IPS-20b (cell line): Measurements from ENCODE around the gene GSC2.
A peak's percentile ranks its signal among the peaks of the same experiment; 100 is the strongest.
"Not testable (repeated sequence)": the region's sequence is repeated elsewhere in the genome, so short reads cannot be mapped to it uniquely, and the experiment has no call there.

Experiments used
- H3K27ac ChIP-seq: one replicate; pipeline ENCODE4 v1.5.1; 2013; ENCODE audit warnings: low read length
- H3K27me3 ChIP-seq: 2 replicates; pipeline ENCODE4 v1.6.1; 2013; ENCODE audit warnings: mild to moderate bottlenecking, low read length, inconsistent platforms; ENCODE audit not compliant: insufficient read depth
- H3K36me3 ChIP-seq: 2 replicates; pipeline ENCODE4 v1.6.1; 2013; ENCODE audit warnings: low read depth, mild to moderate bottlenecking, inconsistent platforms, low read length, moderate library complexity; ENCODE audit not compliant: insufficient read depth
- H3K4me1 ChIP-seq: 2 replicates; pipeline ENCODE4 v1.6.1; 2013; ENCODE audit warnings: mild to moderate bottlenecking, control low read depth, inconsistent platforms, low read length, moderate library complexity; ENCODE audit not compliant: insufficient read depth
- H3K4me3 ChIP-seq: 2 replicates; pipeline ENCODE4 v1.5.1; 2013; ENCODE audit warnings: mild to moderate bottlenecking, low read length, inconsistent platforms
- H3K9ac ChIP-seq: 2 replicates; pipeline ENCODE4 v1.6.1; 2013; ENCODE audit warnings: low read depth, mild to moderate bottlenecking, inconsistent platforms, low read length, moderate library complexity
- H3K9me3 ChIP-seq: 2 replicates; pipeline ENCODE4 v1.6.1; 2013; ENCODE audit warnings: mild to moderate bottlenecking, low read depth, low read length, inconsistent platforms; ENCODE audit not compliant: insufficient read depth

The GSC2 gene

DNA sequence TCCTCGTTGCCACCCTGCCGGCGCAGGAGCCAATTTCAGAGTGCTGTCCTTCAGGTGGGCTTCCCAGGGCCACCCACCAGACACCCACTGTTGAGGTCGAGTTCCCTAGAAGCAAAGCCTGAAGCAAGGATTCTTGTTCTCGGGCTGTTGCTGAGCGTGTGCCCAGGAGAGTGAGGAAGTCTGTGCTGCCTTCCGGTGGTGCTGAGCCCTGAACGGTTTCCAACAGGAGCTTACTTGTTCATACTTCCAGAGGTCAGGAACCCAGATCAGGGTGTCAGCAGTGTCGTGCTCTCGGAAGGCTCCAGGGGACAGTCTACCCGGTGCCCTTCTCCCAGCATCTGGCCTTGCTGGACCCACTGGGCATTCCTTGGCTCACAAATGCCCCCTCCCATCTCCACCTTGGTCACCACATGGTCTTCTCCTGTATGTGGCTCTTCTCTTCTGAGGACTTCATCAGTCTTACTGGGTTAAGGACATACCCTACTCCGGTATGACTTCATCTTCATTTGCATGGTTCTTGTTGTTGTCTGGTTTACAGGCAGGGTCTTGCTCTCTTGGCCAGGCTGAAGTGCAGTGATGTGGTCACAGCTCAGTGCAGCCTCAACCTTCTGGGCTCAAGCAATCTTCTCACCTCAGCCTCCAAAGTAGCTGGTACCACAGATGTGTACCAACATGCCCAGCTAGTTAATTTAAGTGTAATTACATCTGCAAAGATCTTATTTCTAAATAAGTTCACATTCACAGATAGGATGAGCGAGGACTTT lies 17.2 kb upstream of the GSC2 start:
- Histone ChIP-seq H3K27ac (no peak overlapping the region), H3K4me3 (no peak overlapping the region), H3K36me3 (no peaks in the 10 kb centered on the region), H3K9ac (no peak overlapping the region), H3K9me3 (no peaks in the 10 kb centered on the region), H3K4me1 (0 out of 2 replicates have a peak, but pooled peaks cover 2% of the 10 kb centered on the region), H3K27me3 (peaks cover 60% of the 10 kb centered on the region)

DNA sequence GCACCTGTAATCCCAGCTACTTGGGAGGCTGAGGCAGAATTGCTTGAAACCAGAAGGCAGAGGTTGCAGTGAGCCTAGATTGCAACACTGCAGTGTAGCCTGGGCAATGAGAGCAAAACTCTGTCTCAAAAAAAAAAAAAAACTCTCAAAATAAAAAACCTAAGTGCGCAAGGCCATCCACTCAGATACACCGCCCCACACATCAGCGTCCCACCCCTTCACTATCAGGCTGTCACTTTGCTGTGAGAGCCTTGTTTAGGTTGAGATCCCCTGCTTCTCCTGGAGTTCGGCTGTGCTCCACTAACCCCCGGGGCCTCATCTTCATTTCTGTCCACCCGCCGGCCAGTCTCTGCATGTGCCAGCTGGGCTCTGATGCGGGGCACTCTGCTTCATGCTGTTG lies 16.3 kb upstream of the GSC2 start:
- H3K4me3 ChIP-seq = no peak overlapping the region
- H3K27ac ChIP-seq = no peak overlapping the region
- H3K9me3 ChIP-seq = no peaks in the 10 kb centered on the region

DNA sequence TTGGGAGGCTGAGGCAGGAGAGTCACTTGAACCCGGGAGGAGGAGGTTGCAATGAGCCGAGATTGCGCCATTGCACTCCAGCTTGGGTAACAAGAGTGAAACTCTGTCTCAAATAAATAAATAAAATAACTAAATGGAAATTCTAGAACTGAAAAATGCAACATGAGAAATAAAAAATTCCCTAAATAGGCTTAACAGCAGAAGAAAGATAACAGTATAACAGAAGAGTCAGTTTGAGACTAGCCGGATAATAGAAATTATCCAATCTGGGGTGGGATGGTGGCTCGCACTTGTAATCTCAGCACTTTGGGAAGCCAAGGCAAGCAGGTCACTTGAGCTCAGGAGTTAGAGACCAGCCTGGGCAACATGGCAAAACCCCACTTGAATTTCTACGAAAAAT lies 14.3 kb upstream of the GSC2 start:
- Histone ChIP-seq H3K4me3 (no peak overlapping the region), H3K9ac (no peak overlapping the region), H3K4me1 (no peaks in the 10 kb centered on the region), H3K27me3 (peaks cover 58% of the 10 kb centered on the region), H3K27ac (no peak overlapping the region), H3K36me3 (no peaks in the 10 kb centered on the region), H3K9me3 (no peaks in the 10 kb centered on the region)

More for the DNA sequence above, 16.3 kb upstream of the GSC2 start:
- no peak overlapping the region for H3K9ac ChIP-seq
- H3K4me1 ChIP-seq = 0 out of 2 replicates have a peak, but pooled peaks cover 2% of the 10 kb centered on the region
- H3K36me3 ChIP-seq = no peaks in the 10 kb centered on the region
- H3K27me3 ChIP-seq = peaks cover 67% of the 10 kb centered on the region

DNA sequence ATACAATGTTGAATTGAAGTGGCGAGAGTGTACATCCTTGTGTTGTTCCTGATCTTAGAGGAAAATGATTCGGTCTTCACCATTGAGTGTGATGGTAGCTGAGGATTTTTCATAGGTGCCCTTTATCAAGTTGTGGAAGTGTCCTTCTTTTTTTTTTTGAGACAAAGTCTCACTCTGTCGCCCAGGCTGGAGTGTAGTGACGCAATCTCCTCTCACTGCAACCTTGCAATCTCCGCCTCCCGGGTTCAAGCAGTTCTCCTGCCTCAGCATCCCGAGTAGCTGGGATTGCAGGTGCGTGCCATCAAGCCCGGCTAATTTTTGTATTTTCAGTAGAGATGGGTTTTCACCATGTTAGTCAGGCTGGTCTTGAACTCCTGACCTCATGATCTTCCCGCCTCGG lies 8.6 kb upstream of the GSC2 start:
- peaks cover 39% of the 10 kb centered on the region for H3K27me3 ChIP-seq
- H3K27ac ChIP-seq = not testable (repeated sequence)

DNA sequence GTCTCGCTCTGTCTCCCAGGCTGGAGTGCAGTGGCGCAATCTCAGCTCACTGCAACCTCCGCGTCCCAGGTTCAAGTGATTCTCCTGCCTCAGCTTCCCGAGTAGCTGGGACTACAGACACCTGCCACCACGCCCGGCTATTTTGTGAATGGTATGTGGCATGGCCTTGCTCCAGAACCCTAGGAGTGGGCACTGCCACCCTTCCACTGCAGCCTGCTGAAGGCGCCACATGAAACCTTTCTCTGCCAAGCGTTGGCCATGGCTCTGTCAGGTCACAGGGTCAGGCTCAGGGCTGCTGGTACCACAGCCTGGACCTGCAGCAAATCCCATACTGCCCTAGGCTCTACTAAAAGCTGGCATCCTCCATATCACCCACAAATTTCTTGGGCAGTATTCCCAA lies 6.0 kb upstream of the GSC2 start:
- H3K4me3 ChIP-seq, H3K9me3 ChIP-seq, H3K36me3 ChIP-seq, H3K27ac ChIP-seq, H3K9ac ChIP-seq, H3K4me1 ChIP-seq: not testable (repeated sequence)
- H3K27me3 ChIP-seq = peaks cover 52% of the 10 kb centered on the region

More for the DNA sequence above, 8.6 kb upstream of the GSC2 start:
- H3K4me1 ChIP-seq, H3K9me3 ChIP-seq, H3K9ac ChIP-seq, H3K4me3 ChIP-seq, H3K36me3 ChIP-seq: not testable (repeated sequence)

DNA sequence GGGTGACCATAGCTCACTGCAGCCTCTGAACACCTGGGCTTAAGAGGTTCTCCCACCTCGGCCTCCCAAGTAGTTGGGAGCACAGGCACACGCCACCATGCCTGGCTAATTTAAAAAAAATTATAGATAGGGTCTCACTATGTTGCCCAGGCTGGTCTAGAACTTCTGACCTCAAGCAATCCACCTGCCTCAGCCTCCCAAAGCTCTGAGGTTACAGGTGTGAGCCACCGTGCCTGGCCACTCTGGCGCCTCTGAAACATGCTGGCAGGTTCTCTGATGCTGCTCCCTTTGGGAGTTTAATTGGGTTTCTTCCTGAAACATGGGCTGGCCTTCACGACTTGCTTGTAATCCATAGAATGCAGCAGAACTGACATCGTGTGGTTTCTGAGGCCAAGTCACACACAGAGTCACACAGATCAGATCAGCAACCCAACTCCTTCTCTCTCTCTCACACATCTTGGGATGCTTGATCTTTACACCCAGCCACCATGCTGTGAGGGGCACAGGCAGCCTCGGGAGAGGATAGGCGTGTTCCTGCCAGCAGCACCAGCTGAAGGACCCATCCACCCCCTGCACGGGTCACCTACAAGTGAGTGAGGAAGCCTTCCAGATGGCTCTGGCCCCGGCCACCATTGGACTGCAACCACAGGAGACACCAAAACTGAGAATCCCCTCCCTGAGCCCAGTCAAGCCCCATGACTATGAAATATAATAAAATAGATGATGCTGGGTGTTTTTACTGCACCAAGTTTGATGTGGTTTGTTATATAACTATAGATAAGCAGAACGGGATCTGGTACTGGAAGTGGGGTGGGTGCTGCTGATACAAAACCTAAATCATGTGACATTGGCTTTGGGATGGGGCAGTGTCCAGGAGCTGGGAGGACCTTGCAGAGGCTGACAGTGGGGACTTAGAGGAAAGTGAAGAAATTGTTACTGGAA lies 3.1 kb upstream of the GSC2 start:
- Histone ChIP-seq H3K4me1 (no peaks in the 10 kb centered on the region), H3K27me3 (peaks cover 74% of the 10 kb centered on the region), H3K9ac (no peak overlapping the region), H3K27ac (no peak overlapping the region), H3K9me3 (no peaks in the 10 kb centered on the region; the same call in 1 of the 2 replicates), H3K4me3 (no peak overlapping the region), H3K36me3 (no peaks in the 10 kb centered on the region)

DNA sequence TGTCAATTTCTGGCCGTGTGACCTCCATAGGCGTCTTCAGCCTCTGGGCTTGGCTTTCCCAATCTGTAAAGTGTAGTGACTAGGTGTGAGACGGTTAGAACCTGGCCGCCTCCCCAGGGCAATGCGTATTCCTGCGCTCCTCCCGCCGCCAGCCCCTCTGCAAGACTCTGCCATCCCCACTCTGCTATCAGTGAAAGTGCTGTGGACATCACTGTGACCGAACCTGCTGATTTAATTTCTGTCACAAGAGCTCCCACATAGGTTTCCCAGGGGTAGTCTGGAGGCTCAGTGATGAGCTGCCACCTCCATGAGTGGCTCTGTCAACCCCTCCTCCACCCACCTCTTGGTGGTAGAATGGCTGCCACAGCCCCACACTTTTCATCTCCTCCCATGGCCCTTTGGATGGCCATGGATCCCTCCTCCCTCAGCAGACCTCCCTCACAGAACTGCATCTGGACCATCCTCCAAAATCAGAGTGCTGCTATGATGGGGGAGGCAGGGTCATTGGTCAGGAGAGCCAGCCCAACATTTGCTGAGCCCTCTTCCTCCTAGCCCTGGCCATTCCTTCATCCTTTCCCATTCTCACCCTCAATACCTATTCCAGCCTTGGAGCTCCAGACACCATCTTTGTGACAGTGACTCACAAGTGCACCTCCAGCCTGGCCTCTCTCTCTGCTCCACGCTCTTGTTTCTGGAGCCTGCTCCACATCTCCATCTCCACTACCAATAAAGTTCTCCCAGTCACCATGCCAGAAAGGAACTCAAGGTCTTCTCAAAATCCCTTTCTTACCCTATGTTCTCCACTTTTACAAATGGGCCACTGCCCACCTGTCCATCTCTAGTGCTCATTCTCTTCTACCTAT lies 1.5 kb upstream of the GSC2 start:
- no peak overlapping the region for H3K9ac ChIP-seq
- no peaks in the 10 kb centered on the region for H3K4me1 ChIP-seq
- peaks cover 90% of the 10 kb centered on the region for H3K27me3 ChIP-seq
- no peaks in the 10 kb centered on the region; the same call in 1 of the 2 replicates for H3K9me3 ChIP-seq
- H3K4me3 ChIP-seq = no peak overlapping the region
- no peaks in the 10 kb centered on the region for H3K36me3 ChIP-seq
- H3K27ac ChIP-seq = no peak overlapping the region

DNA sequence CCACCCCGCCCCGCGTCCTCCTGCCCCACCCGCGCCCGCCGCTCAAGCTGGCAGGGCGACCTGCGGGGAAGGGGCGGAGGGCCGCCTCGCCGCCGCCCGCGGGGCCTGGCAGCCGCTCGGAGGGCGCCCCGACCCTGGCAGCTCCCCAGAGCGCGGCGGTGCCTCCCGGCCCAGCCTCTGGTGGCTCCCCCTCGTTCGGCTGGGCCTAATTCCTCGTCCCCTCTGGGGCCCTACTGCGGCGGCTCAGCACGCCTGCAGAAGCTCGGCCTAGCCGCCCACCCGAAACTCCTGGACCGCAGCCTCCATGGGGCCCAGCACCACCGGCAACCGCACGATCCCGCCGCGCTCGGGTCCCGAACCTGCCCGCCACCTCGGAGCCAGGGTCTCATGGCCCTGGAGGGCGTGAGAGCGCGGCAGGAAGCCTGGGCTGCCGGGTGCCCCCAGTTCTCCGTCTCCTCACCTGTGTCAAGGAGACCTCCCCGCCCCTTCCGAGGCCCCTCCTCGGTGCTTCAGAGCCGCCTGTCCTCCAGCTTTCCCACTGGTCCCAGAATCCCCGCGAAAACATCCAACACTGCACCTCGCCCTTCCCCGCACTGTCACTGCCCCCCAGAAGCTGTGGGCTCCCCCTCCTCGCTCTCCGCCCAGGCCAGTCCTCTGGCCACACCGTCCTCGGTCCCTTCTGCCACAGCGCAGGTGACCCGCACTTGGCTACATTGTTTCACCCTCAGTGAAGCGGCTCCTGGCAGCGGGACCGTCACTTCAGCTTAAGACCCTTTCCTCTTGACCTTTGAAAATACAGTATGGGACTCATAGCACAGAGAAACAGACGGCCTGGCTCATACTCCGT lies 613 bp upstream of the GSC2 start:
- no peak overlapping the region for H3K9ac ChIP-seq

DNA sequence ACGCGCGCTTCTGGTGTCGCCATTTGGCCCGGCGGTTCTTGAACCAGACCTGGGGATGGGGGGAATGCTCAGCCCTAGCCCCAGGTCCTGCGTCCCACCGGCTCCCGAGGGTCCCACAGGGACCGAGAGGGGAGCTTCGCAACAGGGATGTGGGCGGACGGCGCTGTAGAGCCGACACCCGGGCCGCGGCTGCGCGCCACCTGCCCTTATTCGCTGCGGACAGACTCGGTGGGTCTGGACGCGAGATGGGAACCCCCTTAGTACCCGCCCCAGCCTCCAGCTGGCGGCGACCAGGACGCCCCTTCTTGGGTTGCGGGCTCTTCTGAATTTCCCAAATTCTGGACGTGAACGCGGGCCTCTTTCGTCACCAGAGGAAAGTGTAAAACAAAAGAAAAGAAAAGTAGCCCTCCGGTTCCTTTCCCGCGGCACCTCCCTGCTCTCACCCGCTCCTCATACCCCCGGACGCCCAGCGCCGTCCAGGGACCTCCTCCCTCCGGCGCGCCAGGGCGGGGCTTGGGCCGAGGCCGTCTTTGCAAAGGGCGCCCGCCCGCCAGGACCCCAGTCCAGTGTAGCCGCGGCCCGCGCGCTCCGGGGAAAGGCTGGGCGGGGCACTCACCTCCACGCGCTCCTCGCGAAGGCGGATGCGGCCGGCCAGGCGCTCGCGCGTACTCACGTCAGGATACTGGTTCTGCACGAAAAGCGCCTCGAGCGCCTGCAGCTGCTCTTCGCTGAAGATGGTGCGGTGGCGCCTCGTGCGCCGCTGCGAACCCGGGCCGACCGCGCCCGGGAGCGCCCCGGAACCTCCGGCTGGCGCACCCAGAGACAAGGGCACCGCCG lies 827 bp downstream of the GSC2 start:
- H3K9ac ChIP-seq = no peak overlapping the region
- H3K27ac ChIP-seq = no peak overlapping the region
- H3K36me3 ChIP-seq = no peaks in the 10 kb centered on the region
- peaks cover 85% of the 10 kb centered on the region for H3K27me3 ChIP-seq
- H3K4me1 ChIP-seq = no peaks in the 10 kb centered on the region
- no peaks in the 10 kb centered on the region; the same call in 1 of the 2 replicates for H3K9me3 ChIP-seq
- H3K4me3 ChIP-seq = peak overlapping the region; percentile 29; the same call in 1 of the 2 replicates

More for the DNA sequence above, 613 bp upstream of the GSC2 start:
- no peak overlapping the region for H3K4me3 ChIP-seq
- H3K27ac ChIP-seq = no peak overlapping the region
- H3K4me1 ChIP-seq = no peaks in the 10 kb centered on the region
- peaks cover 93% of the 10 kb centered on the region for H3K27me3 ChIP-seq
- no peaks in the 10 kb centered on the region; the same call in 1 of the 2 replicates for H3K9me3 ChIP-seq
- H3K36me3 ChIP-seq = no peaks in the 10 kb centered on the region

DNA sequence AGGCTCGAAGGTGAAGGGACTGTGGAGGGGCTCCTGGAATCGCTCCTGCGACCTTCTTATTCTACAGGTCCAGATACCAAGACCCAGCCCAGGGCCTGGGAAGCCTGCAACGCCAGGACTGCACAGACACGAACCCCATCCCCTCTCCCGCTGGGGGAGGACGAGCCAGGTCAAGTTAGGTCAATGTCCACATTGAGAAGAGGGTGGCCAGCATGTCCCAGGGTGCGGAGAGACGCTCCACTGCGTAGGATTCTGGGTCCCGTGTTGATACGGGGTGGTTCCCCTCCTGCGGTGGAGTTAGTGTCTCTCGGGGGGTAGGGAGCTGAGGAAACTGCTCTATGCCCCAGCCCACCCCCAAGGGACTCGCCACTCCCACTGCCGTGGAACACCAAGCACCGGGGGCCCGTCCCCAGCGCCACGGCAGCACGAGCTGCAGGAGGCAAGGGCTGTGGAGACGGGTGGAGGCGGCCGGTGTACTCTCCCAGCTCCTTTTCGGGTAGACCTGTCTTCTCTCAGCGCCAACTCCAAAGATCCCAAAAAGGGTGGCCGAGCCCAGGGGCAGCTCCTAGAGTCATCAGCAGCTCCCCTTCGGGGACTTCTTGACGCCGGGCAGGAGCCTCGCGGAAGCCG lies 1.6 kb downstream of the GSC2 start:
- H3K4me3 ChIP-seq = peak overlapping the region; percentile 29; the same call in 1 of the 2 replicates
- H3K9me3 ChIP-seq = no peaks in the 10 kb centered on the region; the same call in 1 of the 2 replicates
- H3K4me1 ChIP-seq = no peaks in the 10 kb centered on the region
- peaks cover 80% of the 10 kb centered on the region for H3K27me3 ChIP-seq
- no peaks in the 10 kb centered on the region for H3K36me3 ChIP-seq
- no peak overlapping the region for H3K27ac ChIP-seq
- H3K9ac ChIP-seq = no peak overlapping the region
